ENCODE measurements around the gene SLC4A7.

SLC4A7 gene

GRCh38 chr3:27487383-27487782 lies 3.2 kb upstream of the SLC4A7 start:
- no peak overlapping the region for H3K4me3 ChIP-seq (replicated peaks; ENCODE audit: low read depth, low read length)
- TF ChIP-seq CTCF (IDR thresholded peaks at IDR 0.05; ENCODE audit: low read length, missing control alignments): no peak
- DNase-seq (ENCODE audit: low read depth): no peak

DNA sequence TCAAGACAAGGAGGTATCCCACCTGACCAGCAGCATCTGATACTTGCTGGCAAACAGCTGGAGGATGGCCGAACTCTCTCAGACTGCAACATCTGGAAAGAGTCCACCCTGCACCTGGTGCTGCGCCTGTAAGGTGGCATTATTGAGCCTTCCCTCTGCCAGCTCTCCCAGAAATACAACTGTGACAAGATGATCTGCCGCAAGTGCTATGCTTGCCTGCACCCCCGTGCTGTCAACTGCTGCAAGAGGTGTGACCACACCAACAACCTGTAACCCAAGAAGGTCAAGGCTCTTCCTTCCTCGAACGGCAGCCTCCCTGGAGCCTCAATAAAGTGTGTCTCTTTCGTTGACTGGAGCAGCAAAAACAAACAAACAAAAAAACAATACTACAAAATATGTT lies 2.2 kb upstream of the SLC4A7 start:
- no peak overlapping the region for H3K4me3 ChIP-seq (replicated peaks; ENCODE audit: low read depth, low read length)
- DNase-seq (ENCODE audit: low read depth): no peak
- TF ChIP-seq CTCF (IDR thresholded peaks at IDR 0.05; ENCODE audit: low read length, missing control alignments): no peak

DNA sequence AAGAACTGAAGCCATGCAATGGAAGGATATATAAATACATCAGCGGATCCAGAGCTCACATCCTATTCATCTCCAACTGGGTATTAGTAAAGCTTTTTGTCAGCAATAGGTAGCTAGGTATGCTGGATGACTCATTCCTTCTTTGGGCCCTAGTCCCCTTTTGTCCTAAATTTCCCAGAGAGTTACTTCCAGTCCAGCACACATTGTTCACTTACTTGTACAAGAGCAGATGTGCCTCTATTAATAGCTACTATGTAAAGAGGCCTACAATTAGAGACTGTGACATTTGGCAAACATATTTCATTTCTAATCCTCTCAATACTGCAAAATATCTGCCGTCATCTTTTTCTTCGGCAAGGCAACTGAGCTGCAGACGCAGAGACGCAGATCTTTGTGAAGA lies 1.7 kb upstream of the SLC4A7 start:
- DNase-seq (ENCODE audit: low read depth): no peak
- TF ChIP-seq CTCF (IDR thresholded peaks at IDR 0.05; ENCODE audit: low read length, missing control alignments): no peak
- H3K4me3 ChIP-seq (replicated peaks; ENCODE audit: low read depth, low read length): no peak overlapping the region

DNA sequence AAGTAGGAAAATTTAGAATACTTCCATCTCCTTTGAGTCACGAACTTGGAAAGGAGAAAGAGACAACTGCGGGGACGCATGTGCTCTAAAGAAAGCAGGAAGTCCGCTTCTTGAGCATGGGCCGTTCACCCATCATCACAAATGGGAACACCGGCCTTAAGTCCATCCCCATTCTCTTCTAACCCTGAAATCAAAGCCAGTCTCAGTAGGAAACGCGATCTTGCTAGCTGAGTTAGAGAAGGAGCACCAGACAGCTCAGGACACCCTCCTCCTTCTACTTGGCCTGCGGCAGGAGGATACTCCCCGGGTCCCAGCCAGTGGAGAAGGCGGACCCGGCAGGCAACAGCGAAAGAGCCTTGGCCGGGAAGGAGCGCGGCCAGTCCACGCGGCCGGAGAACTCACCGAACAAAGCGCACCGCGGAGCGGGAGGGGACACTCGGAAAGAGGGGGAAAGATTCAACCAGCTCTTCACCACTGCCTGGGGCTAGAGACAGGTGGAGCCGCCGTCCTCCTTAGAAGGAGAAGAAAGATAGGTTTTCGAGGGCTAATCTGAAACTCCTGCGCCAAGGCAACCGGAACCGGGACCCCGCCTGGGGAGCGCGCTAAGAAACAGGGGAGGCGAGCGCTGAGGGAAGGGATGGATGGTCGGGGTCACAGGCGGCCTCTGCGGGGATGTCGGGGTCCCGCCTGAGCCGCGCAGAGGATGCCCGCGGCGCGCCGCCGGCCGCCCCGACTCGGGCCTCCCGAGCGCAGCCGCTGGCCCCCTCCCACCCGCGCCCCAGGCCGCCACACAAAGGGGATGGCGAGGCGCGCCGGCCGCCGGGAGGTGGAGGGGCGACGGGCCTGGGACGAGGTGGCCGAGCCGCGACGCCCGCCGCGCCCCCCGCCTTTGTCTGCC lies 818 bp downstream of the SLC4A7 start:
- no peak for TF ChIP-seq CTCF (IDR thresholded peaks at IDR 0.05; ENCODE audit: low read length, missing control alignments)
- peak overlapping the region; percentile 73 for H3K4me3 ChIP-seq (replicated peaks; ENCODE audit: low read depth, low read length)
- peak; percentile 79 for DNase-seq (ENCODE audit: low read depth)

DNA sequence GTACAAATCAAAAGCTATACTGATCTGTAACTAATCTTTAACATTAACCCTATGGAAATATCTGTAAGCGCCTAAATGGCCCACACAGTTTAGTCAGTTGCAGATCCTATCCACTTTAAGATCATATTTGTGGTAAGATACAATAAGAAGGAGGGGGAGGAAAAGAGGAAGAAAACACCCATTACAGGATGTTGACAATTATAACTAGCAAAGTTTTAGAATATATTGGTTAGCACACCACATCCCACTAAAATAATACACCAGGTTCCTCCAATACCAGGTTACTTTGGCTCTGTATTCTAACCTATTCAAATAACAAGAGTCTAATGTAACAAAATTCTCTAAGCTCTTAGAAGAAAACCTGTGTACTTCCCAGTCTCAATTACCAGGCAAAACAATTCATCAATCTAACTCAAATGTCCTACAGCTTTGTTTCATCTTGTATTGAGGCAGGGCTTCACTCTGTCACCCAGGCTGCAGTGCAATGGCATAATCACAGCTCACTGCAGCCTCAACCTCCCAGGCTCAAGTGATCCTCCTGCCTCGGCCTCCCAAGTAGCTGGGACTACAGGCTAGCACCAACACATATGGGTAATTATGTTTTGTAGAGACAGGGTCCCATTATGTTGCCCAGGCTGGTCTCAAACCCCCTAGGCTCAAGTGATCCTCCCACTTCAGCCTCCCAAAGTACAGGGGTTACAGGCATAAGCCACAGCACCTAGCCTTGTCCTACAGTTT lies 4.2 kb downstream of the SLC4A7 start:
- no peak for DNase-seq (ENCODE audit: low read depth)
- H3K4me3 ChIP-seq (replicated peaks; ENCODE audit: low read depth, low read length): no peak overlapping the region

DNA sequence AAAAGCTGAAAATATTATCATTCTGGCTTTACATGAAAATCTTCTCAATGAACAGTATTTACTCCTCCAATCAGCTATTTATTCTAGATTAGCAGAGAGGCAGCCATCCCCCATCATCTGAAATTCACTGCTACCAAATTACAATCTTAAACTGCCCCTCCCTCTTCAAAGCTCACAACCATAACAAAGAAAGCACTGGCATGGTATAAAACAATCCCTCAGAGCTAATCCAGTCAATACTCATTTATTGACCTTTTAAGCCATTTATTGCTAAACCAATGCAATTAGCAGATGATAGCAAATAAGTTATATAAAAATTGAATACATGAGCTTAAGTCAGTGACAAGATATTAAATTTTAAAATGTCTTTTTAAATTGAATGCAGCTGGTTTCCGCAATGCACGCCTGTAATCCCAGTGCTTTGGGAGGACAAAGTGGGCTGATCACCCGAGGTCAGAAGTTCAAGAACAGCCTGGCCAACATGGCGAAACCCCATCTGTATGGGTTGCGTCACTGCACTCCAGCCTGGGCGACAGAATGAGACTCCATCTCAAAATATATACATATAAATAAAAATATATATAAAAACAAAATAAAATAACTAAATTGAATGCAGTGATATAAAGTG lies 12.1 kb downstream of the SLC4A7 start:
- no peak for TF ChIP-seq CTCF (IDR thresholded peaks at IDR 0.05; ENCODE audit: low read length, missing control alignments)
- no peak for DNase-seq (ENCODE audit: low read depth)

More for the DNA sequence above, 4.2 kb downstream of the SLC4A7 start:
- no peak for TF ChIP-seq CTCF (IDR thresholded peaks at IDR 0.05; ENCODE audit: low read length, missing control alignments)

More for the DNA sequence above, 12.1 kb downstream of the SLC4A7 start:
- H3K4me3 ChIP-seq (replicated peaks; ENCODE audit: low read depth, low read length): no peak overlapping the region
